ENCODE data around the gene CPED1. TPM values are rescaled to one million over a fixed set of nuclear protein-coding genes. Genes with fewer than 3 reads are reported as not detected.

The CPED1 gene
- total RNA-seq, 1 experiment from 2014 or later = 0.13 TPM

GRCh38 chr7:121344497-121344896 is 356.0 kb downstream of the CPED1 start:
- H3K4me1 Mint-ChIP-seq = no peaks in the 10 kb centered on the region

More at GRCh38 chr7:121344497-121344896, 356.0 kb downstream of the CPED1 start:
- Histone ChIP-seq H3K4me2 (ENCODE audit: insufficient read depth, insufficient read length, low read length) (no peak overlapping the region), H2AK5ac (ENCODE audit: insufficient read length, low read length) (no peak overlapping the region), H4K5ac (ENCODE audit: insufficient read length, low read depth, low read length) (no peak overlapping the region), H3K27ac (ENCODE audit: insufficient read length, low read depth, low read length) (no peak overlapping the region), H2AFZ (ENCODE audit: low read length) (no peak overlapping the region), H4K20me1 (ENCODE audit: control insufficient read depth, insufficient read depth, insufficient read length) (no peaks in the 10 kb centered on the region), H3K23ac (ENCODE audit: insufficient read length, low read depth, low read length) (no peak overlapping the region), H2BK12ac (ENCODE audit: insufficient read length, low read depth, low read length) (no peak overlapping the region), H3K23me2 (ENCODE audit: insufficient read length, low read depth, low read length, poor library complexity, severe bottlenecking) (no peaks in the 10 kb centered on the region), H3K27me3 (ENCODE audit: insufficient read depth, low read length) (no peaks in the 10 kb centered on the region), H4K91ac (ENCODE audit: insufficient read length, low read depth, low read length) (no peak overlapping the region), H4K8ac (replicated peaks; ENCODE audit: insufficient read length, low read depth, low read length) (no peak overlapping the region), H3K4me1 (ENCODE audit: insufficient read depth, low read length) (no peaks in the 10 kb centered on the region), H3K14ac (ENCODE audit: insufficient read depth, low read length) (no peak overlapping the region), H3K4ac (ENCODE audit: low read depth, low read length) (no peak overlapping the region), H3K56ac (ENCODE audit: insufficient read length, low read depth, low read length) (no peak overlapping the region), H2BK120ac (ENCODE audit: low read depth, low read length, poor library complexity, severe bottlenecking) (no peak overlapping the region), H3K9ac (ENCODE audit: extremely low read depth, insufficient read length, low read length) (no peak overlapping the region), H3K79me1 (ENCODE audit: insufficient read depth, low read depth, low read length, poor library complexity, severe bottlenecking) (no peaks in the 10 kb centered on the region), H2BK5ac (ENCODE audit: insufficient read length, low read length) (no peak overlapping the region), H3K9me3 (ENCODE audit: control insufficient read depth, low read depth, low read length) (no peaks in the 10 kb centered on the region), H2BK15ac (ENCODE audit: low read depth, low read length) (no peak overlapping the region), H2BK20ac (ENCODE audit: low read depth, low read length, poor library complexity, severe bottlenecking) (no peak overlapping the region), H3K79me2 (ENCODE audit: insufficient read depth, low read length) (no peaks in the 10 kb centered on the region), H3T11ph (ENCODE audit: low read length) (no peak overlapping the region), H3K18ac (ENCODE audit: insufficient read length, low read depth, low read length) (no peak overlapping the region)
- Mint-ChIP-seq H3K36me3 (ENCODE audit: insufficient read depth in 1 of 3, low read depth in 3 of 3) (peaks cover 3 to 13% (median 10%) of the 10 kb centered on the region in 3 experiments; a peak in 5 of 7 replicates), H3K4me3 (no peak overlapping the region), H3K9me3 (no peaks in the 10 kb centered on the region), H3K27ac (no peak overlapping the region), H3K27me3 (ENCODE audit: low read depth) (no peaks in the 10 kb centered on the region)
- DNase-seq = no peak
- no peak for TF ChIP-seq CTCF (conservative IDR thresholded peaks at IDR 0.05)
- no CpG with 5 or more reads among the region's 1 CpG for WGBS (ENCODE audit: extremely low coverage, insufficient read length, low lambda C conversion rate)

Other genes starting within 250 kb of the CPED1 start
- 6.6 and 8.7 TPM in 2 replicates for gene TSPAN12, start 130.6 kb upstream of the CPED1 start, total RNA-seq (2021)
- 22.7 and 23.1 TPM in 2 replicates for gene ING3, start 37.9 kb upstream of the CPED1 start, total RNA-seq (2021)

Measured in H9 (cell line).